ENCODE results near the gene PHAF1. TPM values are rescaled to one million over a fixed set of nuclear protein-coding genes. Genes with fewer than 3 reads are reported as not detected.
"Not testable (repeated sequence)": the region's sequence is repeated elsewhere in the genome, so short reads cannot be mapped to it uniquely, and the experiment has no call there.

PHAF1 gene
- total RNA-seq, 2 donors from 2014 or later = 10.3 TPM

DNA sequence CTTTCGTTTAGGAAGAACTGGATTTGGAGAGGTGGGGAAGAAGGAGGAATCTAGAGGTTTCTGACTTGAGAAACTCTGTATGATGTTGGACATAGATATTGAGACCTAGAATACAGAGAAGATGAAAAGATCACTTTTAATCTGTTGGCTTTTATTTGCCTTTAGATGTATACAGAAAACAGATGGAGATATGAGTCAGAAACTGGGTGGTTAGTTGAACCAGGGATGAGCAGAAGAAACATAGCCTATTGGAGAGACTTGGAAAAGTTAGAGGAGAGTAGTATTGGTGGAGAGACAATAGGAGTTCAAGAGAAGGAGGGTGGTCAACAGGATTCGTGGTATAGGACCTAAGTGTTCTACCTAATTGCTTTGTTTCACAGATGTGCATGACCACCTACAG, 5.1 kb downstream of the PHAF1 start:
- Histone ChIP-seq H3K27ac (no peak overlapping the region), H3K4me1 (peaks cover 0 to 20% of the 10 kb centered on the region in 2 donors), H3K9me3 (no peaks in the 10 kb centered on the region), H3K36me3 (no peaks in the 10 kb centered on the region), H3K4me3 (no peak overlapping the region), H3K27me3 (no peaks in the 10 kb centered on the region)
- no peak for DNase-seq (ENCODE audit: low spot score)
- TF ChIP-seq, protein P1, sequence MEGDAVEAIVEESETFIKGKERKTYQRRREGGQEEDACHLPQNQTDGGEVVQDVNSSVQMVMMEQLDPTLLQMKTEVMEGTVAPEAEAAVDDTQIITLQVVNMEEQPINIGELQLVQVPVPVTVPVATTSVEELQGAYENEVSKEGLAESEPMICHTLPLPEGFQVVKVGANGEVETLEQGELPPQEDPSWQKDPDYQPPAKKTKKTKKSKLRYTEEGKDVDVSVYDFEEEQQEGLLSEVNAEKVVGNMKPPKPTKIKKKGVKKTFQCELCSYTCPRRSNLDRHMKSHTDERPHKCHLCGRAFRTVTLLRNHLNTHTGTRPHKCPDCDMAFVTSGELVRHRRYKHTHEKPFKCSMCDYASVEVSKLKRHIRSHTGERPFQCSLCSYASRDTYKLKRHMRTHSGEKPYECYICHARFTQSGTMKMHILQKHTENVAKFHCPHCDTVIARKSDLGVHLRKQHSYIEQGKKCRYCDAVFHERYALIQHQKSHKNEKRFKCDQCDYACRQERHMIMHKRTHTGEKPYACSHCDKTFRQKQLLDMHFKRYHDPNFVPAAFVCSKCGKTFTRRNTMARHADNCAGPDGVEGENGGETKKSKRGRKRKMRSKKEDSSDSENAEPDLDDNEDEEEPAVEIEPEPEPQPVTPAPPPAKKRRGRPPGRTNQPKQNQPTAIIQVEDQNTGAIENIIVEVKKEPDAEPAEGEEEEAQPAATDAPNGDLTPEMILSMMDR (IDR thresholded peaks at IDR 0.05) = no peak

DNA sequence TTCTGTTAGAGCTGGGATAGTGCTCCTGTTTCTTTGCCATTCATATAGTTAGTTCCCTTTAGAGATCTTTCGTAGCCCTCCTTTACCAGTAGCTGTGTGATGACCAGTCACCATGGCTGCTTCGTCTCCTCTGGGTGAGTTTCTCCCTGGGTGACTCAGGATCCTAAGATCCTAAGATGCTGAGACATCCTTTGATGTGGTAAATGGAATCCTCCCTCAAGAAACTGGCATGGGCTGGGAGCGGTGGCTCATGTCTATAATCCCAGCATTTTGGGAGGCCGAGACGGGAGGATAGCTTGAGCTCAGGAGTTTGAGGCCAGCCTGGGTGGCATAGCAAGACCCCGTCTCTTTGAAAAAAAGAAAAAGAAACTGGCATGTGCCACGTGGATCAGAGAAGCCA, 5.9 kb downstream of the PHAF1 start:
- Histone ChIP-seq H3K27ac (no peak overlapping the region), H3K4me3 (no peak overlapping the region), H3K4me1 (peaks cover 0 to 13% of the 10 kb centered on the region in 2 donors)

DNA sequence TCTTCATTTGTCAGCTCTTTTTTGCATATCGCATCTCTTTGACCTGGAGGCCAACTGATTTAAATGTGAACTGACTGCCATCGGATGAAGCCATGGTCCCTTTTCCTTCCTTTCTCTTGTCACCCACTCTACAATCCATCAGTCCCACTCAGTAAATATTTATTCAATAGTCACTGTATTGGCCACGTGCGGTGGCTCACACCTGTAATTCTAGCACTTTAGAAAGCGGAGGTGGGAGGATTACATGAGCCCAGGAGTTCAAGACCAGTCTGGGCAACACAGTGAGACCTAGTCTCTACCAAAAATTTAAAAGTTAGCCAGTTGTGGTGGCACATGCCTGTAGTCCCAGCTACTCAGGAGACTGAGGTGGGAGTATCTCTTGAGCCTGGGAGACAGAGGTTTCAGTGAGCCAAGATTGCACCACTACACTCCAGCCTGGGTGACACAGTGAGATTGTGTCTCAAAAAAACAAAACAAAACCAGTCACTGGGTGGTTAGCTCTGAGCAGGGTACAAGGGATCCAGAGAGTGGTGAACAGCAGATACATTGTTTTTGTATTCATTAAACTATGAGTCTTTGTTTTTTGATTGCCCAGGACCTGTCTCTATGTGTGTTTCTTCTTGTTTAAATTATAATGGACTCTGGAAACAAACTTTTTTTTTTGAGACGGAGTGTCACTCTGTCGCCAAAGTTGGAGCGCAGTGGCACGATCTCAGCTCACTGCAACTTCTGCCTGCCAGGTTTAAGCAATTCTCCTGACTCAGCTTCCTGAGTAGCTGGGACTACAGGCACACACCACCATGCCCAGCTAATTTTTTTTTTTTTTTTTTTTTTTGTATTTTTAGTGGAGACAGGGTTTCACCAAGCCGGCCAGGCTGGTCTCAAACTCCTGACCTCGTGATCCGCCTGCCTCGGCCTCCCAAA, 6.9 kb downstream of the PHAF1 start:
- no peak overlapping the region for H3K4me3 ChIP-seq
- TF ChIP-seq, protein P1 (IDR thresholded peaks at IDR 0.05) = no peak
- no peaks in the 10 kb centered on the region for H3K27me3 ChIP-seq
- DNase-seq (ENCODE audit: low spot score) = no peak
- H3K4me1 ChIP-seq = peaks cover 0 to 4% of the 10 kb centered on the region in 2 donors
- no peaks in the 10 kb centered on the region for H3K9me3 ChIP-seq
- no peak overlapping the region for H3K27ac ChIP-seq
- peaks cover 16% of the 10 kb centered on the region for H3K36me3 ChIP-seq

More for the DNA sequence above, 5.9 kb downstream of the PHAF1 start:
- DNase-seq (ENCODE audit: low spot score) = no peak
- Histone ChIP-seq H3K36me3 (peaks cover 6% of the 10 kb centered on the region), H3K27me3 (no peaks in the 10 kb centered on the region), H3K9me3 (no peaks in the 10 kb centered on the region)
- TF ChIP-seq, protein P1 (IDR thresholded peaks at IDR 0.05) = no peak

DNA sequence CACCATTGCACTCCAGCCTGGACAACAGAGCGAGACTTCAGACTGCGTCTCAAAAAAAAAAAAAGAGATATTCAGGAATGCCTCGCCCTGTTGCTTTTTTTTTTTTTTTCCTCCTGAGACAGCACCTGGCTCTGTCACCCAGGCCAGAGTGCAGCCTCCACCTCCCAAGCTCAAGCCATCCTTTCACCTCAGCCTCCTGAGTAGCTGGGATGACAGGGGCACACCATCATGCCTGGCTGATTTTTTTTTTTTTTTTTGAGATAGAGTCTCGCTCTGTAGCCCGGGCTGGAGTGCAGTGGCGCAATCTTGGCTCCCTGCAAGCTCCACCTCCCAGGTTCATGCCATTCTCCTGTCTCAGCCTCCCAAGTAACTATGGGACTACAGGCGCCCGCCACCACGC, 8.0 kb downstream of the PHAF1 start:
- H3K27me3 ChIP-seq = no peaks in the 10 kb centered on the region
- no peak for DNase-seq (ENCODE audit: low spot score)
- TF ChIP-seq, protein P1 (IDR thresholded peaks at IDR 0.05) = no peak
- H3K4me3 ChIP-seq = no peak overlapping the region
- no peaks in the 10 kb centered on the region for H3K9me3 ChIP-seq
- H3K36me3 ChIP-seq = peaks cover 25% of the 10 kb centered on the region
- H3K27ac ChIP-seq = no peak overlapping the region
- H3K4me1 ChIP-seq = no peaks in the 10 kb centered on the region

DNA sequence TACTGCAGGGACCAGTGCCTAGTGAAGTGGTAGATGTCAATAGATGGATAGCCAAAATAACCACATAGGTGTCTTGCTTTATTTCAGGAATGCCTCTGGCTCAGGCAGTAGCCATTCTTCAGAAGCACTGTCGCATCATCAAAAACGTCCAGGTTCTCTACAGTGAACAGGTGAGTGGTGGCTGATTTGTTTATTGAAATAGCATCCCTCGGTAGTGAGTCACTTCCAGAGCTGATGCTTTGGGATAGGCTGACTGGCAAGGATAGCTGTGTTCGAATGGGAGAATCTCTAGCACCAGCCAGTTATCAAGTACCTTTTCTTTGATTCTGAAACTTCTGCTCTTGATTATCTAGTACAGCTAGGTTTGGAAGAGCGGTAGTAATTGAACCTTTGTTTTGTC, 10.3 kb downstream of the PHAF1 start:
- Histone ChIP-seq H3K9me3 (no peaks in the 10 kb centered on the region), H3K27ac (no peak overlapping the region), H3K36me3 (peaks cover 40% of the 10 kb centered on the region), H3K4me3 (no peak overlapping the region), H3K27me3 (no peaks in the 10 kb centered on the region), H3K4me1 (no peaks in the 10 kb centered on the region)
- TF ChIP-seq, protein P1 (IDR thresholded peaks at IDR 0.05) = no peak
- no peak for DNase-seq (ENCODE audit: low spot score)

DNA sequence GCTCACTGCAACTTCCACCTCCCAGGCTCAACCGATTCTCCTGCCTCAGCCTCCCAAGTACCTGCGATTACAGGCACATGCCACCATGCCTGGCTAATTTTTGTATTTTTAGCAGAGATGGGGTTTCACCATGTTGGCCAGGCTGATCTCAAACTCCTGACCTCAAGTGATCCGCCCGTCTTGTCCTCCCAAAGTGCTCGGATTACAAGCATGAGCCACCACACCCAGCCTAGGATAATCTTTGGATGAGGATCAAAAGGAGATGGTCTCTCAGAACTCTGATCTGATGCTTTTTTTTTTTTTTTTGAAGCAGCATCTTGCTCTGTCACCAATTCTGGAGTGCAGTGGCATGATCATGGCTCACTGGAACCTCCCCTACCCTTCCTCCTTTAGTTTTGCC, 13.1 kb downstream of the PHAF1 start:
- not testable (repeated sequence) for H3K9me3 ChIP-seq; H3K4me3 ChIP-seq; DNase-seq (ENCODE audit: low spot score); H3K4me1 ChIP-seq; H3K27ac ChIP-seq; H3K27me3 ChIP-seq
- H3K36me3 ChIP-seq = peaks cover 57% of the 10 kb centered on the region

Data from right atrium auricular region (tissue), 2 donors.